GM10266 (cell line): Measurements from ENCODE around the gene PANK1.

Source experiments
- DNase-seq: peaks from one replicate; pipeline ENCODE4 v3.0.0; 2012; ENCODE audit errors: extremely low spot score
- TF ChIP-seq, protein P1 (sequence below): IDR thresholded peaks from 2 replicates; pipeline ENCODE4 v1.5.1; 2012; ENCODE audit warnings: mild to moderate bottlenecking, low read depth; ENCODE audit not compliant: control insufficient read depth, insufficient read depth; ENCODE audit errors: missing control alignments

PANK1 gene

GRCh38 chr10:89536013-89536354 is 109.1 kb downstream of the PANK1 start:
- TF ChIP-seq, protein P1, sequence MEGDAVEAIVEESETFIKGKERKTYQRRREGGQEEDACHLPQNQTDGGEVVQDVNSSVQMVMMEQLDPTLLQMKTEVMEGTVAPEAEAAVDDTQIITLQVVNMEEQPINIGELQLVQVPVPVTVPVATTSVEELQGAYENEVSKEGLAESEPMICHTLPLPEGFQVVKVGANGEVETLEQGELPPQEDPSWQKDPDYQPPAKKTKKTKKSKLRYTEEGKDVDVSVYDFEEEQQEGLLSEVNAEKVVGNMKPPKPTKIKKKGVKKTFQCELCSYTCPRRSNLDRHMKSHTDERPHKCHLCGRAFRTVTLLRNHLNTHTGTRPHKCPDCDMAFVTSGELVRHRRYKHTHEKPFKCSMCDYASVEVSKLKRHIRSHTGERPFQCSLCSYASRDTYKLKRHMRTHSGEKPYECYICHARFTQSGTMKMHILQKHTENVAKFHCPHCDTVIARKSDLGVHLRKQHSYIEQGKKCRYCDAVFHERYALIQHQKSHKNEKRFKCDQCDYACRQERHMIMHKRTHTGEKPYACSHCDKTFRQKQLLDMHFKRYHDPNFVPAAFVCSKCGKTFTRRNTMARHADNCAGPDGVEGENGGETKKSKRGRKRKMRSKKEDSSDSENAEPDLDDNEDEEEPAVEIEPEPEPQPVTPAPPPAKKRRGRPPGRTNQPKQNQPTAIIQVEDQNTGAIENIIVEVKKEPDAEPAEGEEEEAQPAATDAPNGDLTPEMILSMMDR, result no peak
- peak; percentile 18 for DNase-seq

DNA sequence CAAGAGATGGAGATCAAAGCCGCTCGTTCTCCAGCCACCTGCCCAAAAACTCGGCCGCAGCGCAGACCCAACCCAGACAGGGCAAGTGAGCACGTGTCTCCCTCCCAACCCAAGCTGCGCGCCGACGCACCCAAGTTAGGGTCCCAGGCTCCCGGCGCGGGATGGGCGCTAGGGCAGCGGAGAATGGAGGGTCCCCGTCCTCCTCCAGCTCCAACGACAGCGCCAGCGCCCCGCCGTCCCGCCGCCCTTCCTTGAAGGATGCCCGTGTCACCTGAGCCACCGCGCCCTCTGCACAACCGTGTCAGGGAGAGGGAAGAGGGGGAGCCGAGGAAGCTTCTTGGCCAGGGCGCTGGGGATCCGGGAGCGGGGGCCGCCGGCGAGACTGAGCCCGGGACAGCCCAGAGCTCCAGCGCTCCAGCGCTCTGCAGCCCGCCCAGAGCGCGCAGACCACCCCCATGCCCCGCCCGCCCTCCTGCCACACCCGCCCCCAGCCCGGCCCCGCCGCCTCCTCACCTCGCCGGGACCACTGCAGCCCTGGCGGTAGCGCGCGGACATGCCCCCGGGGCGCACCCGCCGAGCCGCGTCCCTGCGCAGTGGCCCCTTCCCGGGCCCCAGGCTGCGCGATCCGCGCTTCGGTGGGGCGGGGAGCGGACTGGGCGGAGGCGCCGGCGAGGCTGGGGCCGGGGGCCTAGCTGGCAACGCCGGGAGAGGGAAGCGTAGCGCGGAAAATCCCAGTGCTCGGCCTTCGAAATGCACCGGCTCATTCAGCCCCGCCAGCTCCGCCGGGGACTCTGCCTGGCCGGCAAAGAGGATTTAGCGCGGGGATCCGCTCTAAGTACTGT is 109.7 kb downstream of the PANK1 start, which contains the start of gene SLC16A12:
Gene SLC16A12 (minus strand): TSS at position 424 of the 842 bp plus-strand sequence. CDS start 73,016 bp downstream, outside the sequence.
- peak; percentile 30 for DNase-seq
- TF ChIP-seq, protein P1, result no peak

GRCh38 chr10:89534826-89535166 is 110.2 kb downstream of the PANK1 start:
- TF ChIP-seq, protein P1, result no peak
- DNase-seq, result no peak
